Stimulated activated memory B cell treated with anti-CD40 and anti-IgM and Interleukin-4, amounts not matched to agents 10 μg/mL and 1 μg/mL and 100 μg/mL, for 72 hours (primary cell): ENCODE measurements around the gene SNX8.

ENCODE experiments used
- ATAC-seq: fragments of 150-1000 bp; cut with Tn5 transposase; 2 replicates; pipeline ENCODE4 v1.10.0; 2021
- H3K27ac Mint-ChIP-seq: one replicate; pipeline ENCODE4 v1.8.0; 2022; ENCODE audit warnings: mild to moderate bottlenecking, mixed read lengths
- H3K27me3 Mint-ChIP-seq: one replicate; pipeline ENCODE4 v1.8.0; 2022; ENCODE audit warnings: mixed read lengths
- H3K36me3 Mint-ChIP-seq: one replicate; pipeline ENCODE4 v1.8.0; 2022; ENCODE audit warnings: mixed read lengths
- H3K4me1 Mint-ChIP-seq: one replicate; pipeline ENCODE4 v1.8.0; 2022; ENCODE audit warnings: mixed read lengths
- H3K4me3 Mint-ChIP-seq: one replicate; pipeline ENCODE4 v1.8.0; 2022; ENCODE audit warnings: mild to moderate bottlenecking, moderate library complexity, mixed read lengths
- H3K9me3 Mint-ChIP-seq: one replicate; pipeline ENCODE4 v1.8.0; 2022; ENCODE audit warnings: mixed read lengths

The SNX8 gene, protein sequence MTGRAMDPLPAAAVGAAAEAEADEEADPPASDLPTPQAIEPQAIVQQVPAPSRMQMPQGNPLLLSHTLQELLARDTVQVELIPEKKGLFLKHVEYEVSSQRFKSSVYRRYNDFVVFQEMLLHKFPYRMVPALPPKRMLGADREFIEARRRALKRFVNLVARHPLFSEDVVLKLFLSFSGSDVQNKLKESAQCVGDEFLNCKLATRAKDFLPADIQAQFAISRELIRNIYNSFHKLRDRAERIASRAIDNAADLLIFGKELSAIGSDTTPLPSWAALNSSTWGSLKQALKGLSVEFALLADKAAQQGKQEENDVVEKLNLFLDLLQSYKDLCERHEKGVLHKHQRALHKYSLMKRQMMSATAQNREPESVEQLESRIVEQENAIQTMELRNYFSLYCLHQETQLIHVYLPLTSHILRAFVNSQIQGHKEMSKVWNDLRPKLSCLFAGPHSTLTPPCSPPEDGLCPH

DNA sequence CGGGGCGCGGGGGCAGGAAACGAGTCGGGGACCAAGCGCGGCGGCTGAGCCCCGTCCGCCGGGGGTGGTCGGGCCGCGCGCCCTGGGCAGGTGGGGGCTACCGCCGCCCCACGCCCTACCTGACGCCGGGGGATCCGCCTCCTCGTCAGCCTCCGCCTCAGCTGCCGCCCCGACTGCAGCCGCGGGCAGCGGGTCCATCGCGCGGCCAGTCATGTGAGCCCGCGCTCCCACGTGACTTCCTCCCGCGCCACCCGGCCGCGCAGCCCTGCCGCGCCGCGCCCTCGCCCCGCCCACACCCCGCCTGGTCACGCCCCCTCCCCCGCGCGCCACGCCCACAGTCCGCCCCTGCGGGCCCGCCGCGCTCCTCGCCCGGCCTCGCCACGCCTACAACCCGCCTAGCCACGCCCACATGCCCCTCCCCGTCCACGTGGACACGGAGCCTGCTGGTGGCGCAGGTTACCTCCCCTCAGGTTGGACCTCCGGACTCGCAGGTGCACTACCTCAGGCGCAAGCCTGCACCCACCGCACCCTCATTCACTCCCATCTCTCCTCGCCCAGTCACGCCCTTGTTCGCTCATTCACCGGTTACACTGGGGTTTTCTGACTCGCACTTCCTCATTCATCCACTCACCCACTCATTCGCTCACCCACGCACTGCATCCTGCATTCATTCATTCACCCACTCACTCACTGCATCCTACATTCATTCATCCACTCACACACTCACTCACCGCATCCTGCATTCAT lies at the start of gene SNX8:
Gene SNX8, minus strand, starts transcription at position 233 of the 747 bp plus-strand sequence. Its CDS starts 20 bp downstream, at position 213.
- peak; percentile 95 for ATAC-seq
- Mint-ChIP-seq H3K4me1 (peaks cover 26% of the 10 kb centered on the region), H3K9me3 (no peaks in the 10 kb centered on the region), H3K27ac (no peak within 1 kb of the TSS), H3K4me3 (peak within 1 kb of the TSS; percentile 96), H3K27me3 (no peaks in the 10 kb centered on the region), H3K36me3 (peaks cover 25% of the 10 kb centered on the region)

DNA sequence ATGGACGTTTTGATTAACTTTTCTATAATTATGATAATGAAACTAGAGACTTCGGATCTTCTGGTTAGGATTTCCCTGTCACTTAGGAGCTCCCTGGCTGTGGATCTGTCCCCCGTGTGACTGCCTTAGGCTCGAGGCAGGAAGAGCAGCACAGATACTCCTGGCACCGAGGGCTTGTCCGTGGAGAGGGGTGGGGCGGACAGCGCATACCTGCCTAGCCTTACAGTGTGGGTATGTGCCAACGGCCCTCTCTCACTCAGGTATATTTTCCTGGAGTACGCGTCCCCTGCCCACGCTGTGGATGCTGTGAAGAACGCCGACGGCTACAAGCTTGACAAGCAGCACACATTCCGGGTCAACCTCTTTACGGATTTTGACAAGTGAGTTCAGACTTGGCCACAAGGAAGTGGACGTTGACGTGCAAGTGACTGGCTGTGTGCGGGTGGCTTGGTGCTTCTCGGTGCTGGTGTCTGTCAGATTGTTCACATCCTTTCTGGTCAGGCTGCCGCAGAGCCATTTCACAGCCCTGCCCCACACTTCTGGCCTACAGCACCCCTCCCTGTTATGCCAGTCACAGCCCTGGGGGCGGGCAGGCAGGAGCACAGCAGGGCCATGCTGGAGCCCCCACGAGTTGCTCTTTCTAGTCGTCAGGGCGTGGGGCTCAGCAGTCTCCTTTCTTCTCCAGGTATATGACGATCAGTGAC lies 48.3 kb upstream of the SNX8 start:
- Mint-ChIP-seq H3K4me1 (peaks cover 26% of the 10 kb centered on the region), H3K4me3 (no peak overlapping the region), H3K27me3 (no peaks in the 10 kb centered on the region), H3K9me3 (no peaks in the 10 kb centered on the region), H3K36me3 (peaks cover 69% of the 10 kb centered on the region), H3K27ac (no peak overlapping the region)
- ATAC-seq, result no peak

DNA sequence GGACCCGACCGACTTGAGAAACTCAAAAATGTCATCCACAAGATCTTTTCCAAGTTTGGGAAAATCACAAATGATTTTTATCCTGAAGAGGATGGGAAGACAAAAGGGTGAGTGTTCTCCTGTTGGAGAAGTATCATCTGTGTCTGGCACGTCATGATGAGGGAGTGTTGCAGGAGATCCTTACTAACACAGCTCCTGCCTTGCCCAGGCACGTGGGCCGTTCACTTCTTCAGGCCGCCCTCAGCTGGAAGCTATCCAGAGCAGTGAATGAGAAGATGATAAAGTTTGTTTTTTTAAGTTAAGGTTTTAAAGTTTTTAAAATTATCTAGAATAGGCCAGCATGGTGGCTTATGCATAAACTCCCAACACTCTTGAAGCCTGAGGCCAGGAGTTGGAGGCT lies 46.6 kb upstream of the SNX8 start:
- H3K27me3 Mint-ChIP-seq, result no peaks in the 10 kb centered on the region
- no peaks in the 10 kb centered on the region for H3K9me3 Mint-ChIP-seq
- no peak overlapping the region for H3K27ac Mint-ChIP-seq
- ATAC-seq, result no peak
- H3K4me3 Mint-ChIP-seq, result no peak overlapping the region
- H3K36me3 Mint-ChIP-seq, result peaks cover 61% of the 10 kb centered on the region
- peaks cover 39% of the 10 kb centered on the region for H3K4me1 Mint-ChIP-seq

DNA sequence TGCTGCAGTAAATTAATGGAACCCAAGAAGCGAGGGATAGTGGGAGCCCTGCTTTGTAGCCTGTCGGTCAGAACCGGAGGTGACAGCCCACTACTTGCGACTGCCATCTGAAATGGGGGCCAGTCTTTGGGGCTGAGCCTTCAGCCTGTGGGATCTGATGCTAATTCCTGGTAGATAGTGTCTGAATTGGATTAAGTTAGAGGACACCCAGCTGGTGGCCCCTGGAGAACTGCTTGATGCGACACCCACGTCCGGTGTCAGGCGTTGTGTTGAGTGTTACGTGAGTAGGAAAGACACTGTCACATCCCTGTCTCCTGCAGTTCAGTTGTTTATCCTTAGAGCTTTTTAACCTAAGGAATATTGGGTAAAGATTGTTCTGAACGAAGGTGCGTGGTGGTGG lies 45.4 kb upstream of the SNX8 start:
- Mint-ChIP-seq H3K27ac (peak overlapping the region; percentile 48), H3K36me3 (peaks cover 53% of the 10 kb centered on the region), H3K27me3 (no peaks in the 10 kb centered on the region), H3K4me1 (peaks cover 40% of the 10 kb centered on the region), H3K4me3 (no peak overlapping the region), H3K9me3 (no peaks in the 10 kb centered on the region)
- ATAC-seq, result no peak

DNA sequence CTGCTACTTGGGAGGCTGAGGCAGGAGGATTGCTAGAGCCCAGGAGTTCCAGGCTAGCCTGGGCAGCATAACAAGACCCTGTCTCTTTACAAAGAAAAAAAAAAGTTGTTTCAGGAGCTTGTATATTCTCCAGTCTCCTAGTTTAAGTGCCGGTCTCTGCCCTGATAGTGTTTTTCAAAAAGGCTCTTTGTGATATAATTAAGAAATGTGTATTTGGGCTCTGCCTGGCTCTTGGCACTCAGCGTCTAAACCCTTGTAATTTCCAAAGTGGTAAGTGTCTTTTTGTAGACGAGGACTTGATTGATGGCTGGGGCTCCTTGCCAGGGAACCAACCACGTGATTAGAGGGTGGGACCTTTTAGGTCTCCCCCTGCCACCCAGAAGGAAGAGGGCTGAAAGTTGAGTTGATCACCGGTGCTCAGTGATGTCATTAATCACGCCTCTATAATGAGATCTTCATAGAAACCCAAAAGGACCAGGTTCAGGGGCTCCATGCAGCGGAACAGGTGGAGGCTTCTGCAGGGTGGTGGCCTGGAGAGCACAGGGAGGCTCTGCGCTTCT lies 44.8 kb upstream of the SNX8 start:
- H3K27ac Mint-ChIP-seq, result peak overlapping the region; percentile 48
- no peak for ATAC-seq
- H3K4me3 Mint-ChIP-seq, result no peak overlapping the region
- no peaks in the 10 kb centered on the region for H3K9me3 Mint-ChIP-seq
- peaks cover 48% of the 10 kb centered on the region for H3K36me3 Mint-ChIP-seq
- H3K27me3 Mint-ChIP-seq, result no peaks in the 10 kb centered on the region
- H3K4me1 Mint-ChIP-seq, result peaks cover 40% of the 10 kb centered on the region

DNA sequence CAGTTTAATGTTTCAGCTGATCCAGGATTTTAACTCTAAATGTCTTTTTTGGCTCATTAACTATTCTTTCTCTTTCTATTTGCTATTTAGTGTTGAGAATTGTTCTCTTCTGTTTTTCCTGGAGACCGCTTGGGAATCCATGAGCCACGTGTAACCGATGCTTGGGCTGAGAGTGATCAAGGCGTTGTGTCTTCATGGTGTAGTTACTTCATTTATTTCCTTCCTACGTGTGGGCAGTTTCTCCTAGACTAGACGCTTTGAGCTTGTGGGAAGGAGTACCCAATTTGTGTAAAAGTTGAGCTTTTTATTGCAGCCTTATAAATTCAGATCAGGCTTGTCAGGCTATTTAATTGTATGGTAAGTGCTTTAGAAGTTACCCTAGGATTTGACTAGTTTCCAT lies 43.3 kb upstream of the SNX8 start:
- Mint-ChIP-seq H3K9me3 (no peaks in the 10 kb centered on the region), H3K4me3 (peak overlapping the region; percentile 1), H3K36me3 (peaks cover 33% of the 10 kb centered on the region), H3K27ac (peak overlapping the region; percentile 31), H3K4me1 (peaks cover 46% of the 10 kb centered on the region), H3K27me3 (no peaks in the 10 kb centered on the region)
- no peak for ATAC-seq

DNA sequence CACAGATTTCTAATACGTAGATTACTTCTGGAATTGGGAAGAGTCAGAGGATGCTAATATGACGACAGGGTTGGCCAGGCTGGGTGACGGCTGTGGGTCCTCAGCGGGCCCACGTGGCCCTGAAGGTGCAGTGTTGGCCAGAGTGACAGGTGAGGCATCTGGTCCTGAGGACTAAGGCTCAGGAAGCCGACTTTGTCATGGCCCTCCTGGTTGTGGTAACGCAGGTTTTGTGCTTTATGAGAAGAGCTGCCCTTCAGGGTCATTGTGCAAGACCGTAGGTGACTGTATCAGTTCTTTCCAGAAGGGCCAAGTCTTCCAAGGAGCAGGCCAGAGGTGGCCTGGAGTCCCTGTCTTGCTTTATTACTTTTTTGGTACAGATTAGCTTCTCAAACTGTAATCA lies 42.9 kb upstream of the SNX8 start:
- ATAC-seq, result no peak
- Mint-ChIP-seq H3K27ac (peak overlapping the region; percentile 31), H3K4me3 (peak overlapping the region; percentile 21), H3K9me3 (no peaks in the 10 kb centered on the region), H3K36me3 (peaks cover 29% of the 10 kb centered on the region), H3K4me1 (peaks cover 46% of the 10 kb centered on the region), H3K27me3 (no peaks in the 10 kb centered on the region)

DNA sequence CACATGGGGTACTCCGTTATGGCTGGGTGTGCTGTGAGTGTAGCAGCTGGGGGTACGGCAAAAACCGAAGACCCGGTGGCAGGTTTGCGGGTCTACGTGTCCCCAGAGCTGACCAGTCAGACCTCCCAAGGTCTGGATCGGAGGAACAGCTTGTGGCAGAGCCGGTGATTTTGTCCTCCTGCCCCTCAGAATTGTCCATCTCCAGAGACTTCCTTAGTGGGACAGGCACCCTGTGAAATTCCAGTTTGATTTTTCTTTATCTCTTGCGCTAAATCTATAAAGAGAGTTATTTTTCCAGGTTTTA lies 41.4 kb upstream of the SNX8 start:
- Mint-ChIP-seq H3K4me3 (peak overlapping the region; percentile 78), H3K27me3 (no peaks in the 10 kb centered on the region), H3K9me3 (no peaks in the 10 kb centered on the region), H3K4me1 (peaks cover 46% of the 10 kb centered on the region), H3K36me3 (peaks cover 24% of the 10 kb centered on the region), H3K27ac (peak overlapping the region; percentile 100)
- ATAC-seq, result no peak

DNA sequence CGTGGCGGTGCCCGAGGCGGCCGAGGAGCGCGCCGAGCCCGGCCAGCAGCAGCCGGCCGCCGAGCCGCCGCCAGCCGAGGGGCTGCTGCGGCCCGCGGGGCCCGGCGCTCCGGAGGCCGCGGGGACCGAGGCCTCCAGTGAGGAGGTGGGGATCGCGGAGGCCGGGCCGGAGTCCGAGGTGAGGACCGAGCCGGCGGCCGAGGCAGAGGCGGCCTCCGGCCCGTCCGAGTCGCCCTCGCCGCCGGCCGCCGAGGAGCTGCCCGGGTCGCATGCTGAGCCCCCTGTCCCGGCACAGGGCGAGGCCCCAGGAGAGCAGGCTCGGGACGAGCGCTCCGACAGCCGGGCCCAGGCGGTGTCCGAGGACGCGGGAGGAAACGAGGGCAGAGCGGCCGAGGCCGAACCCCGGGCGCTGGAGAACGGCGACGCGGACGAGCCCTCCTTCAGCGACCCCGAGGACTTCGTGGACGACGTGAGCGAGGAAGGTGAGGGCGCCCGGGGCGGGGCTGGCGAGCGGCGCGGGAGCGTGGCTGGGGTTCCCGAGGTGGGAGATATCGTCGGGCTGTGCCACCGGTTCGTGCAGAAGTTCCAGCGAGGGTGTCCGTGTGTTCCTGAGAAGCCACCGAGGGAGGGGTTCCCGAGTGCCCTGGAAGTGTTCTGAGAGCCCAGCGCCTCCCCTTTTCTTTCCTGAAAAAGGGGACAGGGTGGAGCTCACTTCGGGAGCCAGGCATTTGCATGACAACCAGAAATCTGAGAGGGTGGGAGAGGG lies 40.9 kb upstream of the SNX8 start:
- Mint-ChIP-seq H3K4me1 (peaks cover 41% of the 10 kb centered on the region), H3K4me3 (peak overlapping the region; percentile 82), H3K36me3 (peaks cover 19% of the 10 kb centered on the region), H3K27ac (peak overlapping the region; percentile 100), H3K27me3 (no peaks in the 10 kb centered on the region), H3K9me3 (no peaks in the 10 kb centered on the region)
- no peak for ATAC-seq

DNA sequence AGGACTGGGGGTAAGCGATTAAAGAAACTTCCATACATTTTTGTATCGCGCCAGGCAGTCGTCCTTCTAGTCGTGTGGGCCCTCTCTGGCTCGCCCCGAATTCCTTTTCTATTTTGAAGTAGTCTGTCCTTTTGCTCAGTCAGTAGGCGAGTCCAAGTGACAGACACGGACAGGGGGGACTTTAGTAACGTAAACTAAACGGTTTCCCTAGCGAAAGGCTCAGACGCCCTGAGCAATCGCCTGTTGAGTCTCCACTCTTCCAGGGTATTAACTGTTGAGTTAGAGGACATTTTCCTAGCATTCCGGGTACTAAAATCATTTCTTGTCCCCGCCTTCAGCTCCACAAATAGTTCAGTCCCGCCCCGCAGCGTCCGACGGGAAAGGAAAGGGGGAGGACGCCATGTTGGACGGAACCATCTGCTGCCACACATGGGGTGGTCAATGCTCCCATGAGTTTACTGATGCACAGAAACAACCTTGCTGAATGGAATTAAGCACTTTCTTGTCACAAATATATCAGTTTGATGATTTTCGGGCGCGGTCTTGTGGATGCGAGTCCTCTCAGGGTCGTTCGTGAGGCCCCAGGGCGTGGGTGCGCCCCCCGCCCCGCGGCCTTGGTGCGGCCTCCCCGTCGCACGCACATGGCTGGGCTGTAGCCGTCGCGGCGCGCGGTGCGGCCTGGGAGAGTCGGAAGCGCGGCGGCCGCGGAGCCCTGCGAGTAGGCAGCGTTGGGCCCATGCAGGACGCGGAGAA lies 40.1 kb upstream of the SNX8 start, which contains the start of gene EIF3B:
Gene EIF3B, plus strand, starts transcription at position 642 of the 753 bp plus-strand sequence. Its CDS starts 95 bp downstream, at position 737.
- H3K36me3 Mint-ChIP-seq, result peaks cover 12% of the 10 kb centered on the region
- H3K9me3 Mint-ChIP-seq, result no peaks in the 10 kb centered on the region
- peak within 1 kb of the TSS; percentile 100 for H3K27ac Mint-ChIP-seq
- peak; percentile 96 for ATAC-seq
- peak within 1 kb of the TSS; percentile 82 for H3K4me3 Mint-ChIP-seq
- peaks cover 34% of the 10 kb centered on the region for H3K4me1 Mint-ChIP-seq
- H3K27me3 Mint-ChIP-seq, result no peaks in the 10 kb centered on the region

DNA sequence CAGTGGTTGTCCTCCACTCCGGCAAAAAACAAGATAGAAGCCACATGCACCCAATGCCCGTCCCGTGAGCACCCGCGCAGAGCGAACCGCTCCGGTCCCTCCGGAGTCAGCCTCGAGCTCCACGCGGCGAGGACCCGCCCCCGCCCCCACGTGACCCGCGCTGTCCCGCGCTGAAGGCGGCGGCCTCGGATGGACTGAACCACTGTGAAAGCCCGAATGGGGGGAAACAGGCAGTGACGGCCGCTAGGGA lies 39.6 kb upstream of the SNX8 start:
- peak; percentile 85 for ATAC-seq
- Mint-ChIP-seq H3K4me3 (peak overlapping the region; percentile 82), H3K36me3 (peaks cover 8% of the 10 kb centered on the region), H3K27ac (peak overlapping the region; percentile 100), H3K27me3 (no peaks in the 10 kb centered on the region), H3K9me3 (no peaks in the 10 kb centered on the region), H3K4me1 (peaks cover 29% of the 10 kb centered on the region)

DNA sequence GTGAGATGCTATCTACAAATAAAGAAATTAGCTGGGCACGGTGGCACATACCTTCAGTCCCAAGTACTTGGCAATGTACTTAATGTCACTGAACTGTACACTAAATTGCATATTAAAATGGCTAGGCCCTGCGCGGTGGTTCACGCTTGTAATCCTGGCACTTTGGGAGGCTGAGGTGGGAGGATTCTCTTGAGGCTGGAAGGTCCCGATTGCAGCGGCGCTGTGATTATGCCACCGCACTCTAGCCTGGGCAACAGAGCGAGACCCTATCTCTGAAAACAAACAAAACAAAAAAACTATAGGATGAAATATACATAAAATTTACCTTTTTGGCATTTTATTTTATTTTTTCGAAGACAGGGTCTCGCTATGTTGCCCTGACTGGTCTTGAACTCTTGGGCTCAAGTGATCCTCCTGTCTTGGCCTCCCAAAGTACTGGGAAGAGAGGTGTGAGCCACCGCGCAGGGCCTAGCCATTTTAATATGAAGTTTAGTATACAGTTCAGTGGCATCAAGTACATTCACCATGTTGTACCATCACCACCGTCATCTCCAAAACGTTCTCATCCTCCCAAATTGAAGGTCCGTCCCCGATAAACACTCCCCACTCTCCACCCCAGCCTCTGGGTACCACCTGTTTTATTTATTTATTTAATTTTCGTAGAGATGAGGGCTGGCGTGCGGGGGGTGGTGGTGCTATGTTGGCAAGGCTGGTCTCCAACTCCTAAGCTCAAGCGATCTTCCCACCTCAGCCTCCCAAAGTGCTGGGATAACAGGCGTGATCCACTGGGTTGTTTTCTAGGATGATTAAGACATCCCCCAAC lies 39.1 kb upstream of the SNX8 start:
- Mint-ChIP-seq H3K4me1 (peaks cover 28% of the 10 kb centered on the region), H3K4me3 (peak overlapping the region; percentile 82), H3K9me3 (no peaks in the 10 kb centered on the region), H3K27ac (peak overlapping the region; percentile 100), H3K36me3 (peaks cover 8% of the 10 kb centered on the region), H3K27me3 (no peaks in the 10 kb centered on the region)
- ATAC-seq, result no peak

DNA sequence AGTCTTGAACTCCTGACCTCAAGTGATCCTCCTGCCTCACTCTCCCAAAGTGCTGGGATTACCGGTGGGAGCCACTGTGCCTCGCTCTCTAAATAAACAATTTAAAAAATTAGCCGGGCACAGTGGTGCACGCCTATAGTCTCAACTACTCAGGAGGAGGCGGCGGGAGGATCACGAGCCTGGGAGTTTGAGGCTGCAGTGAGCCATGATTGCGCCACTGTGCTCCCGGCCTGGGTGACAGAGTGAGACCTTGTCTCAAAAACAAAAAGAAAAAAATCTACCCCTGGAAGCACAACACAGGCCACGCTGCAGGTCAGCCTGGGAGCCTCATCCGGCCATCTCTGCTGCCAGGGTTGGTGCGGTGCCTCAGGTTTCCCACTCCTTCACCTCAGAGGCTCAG lies 36.6 kb upstream of the SNX8 start:
- Mint-ChIP-seq H3K36me3 (no peaks in the 10 kb centered on the region), H3K4me3 (no peak overlapping the region), H3K27ac (no peak overlapping the region), H3K4me1 (peaks cover 19% of the 10 kb centered on the region), H3K27me3 (no peaks in the 10 kb centered on the region), H3K9me3 (no peaks in the 10 kb centered on the region)
- no peak for ATAC-seq
